GM12878 (cell line): Measurements from ENCODE around the gene BICRA. TPM values are rescaled to one million over a fixed set of nuclear protein-coding genes. Genes with fewer than 3 reads are reported as not detected.

Experiments used
- ATAC-seq: fragments of 200-7000 bp; cut with Tn5 transposase; 3 replicates; pipeline ENCODE4 v1.9.1; 2020; ENCODE audit warnings: mild to moderate bottlenecking, moderate library complexity
- BruUV-seq: library from RNA; stranded (reverse); fragments of 400-500 nt; replicated peaks from 2 replicates; lab custom pipeline; 2021; lab: Mats Ljungman, UMichigan
- CTCF ChIA-PET: fragments of 300-600 bp; sonication (Branson Sonifier 250); formaldehyde crosslinking; extraction: SDS; loops from one replicate; lab custom pipeline; 2021; ENCODE audit warnings: inconsistent platforms; lab: Yijun Ruan, JAX
- POLR2A ChIA-PET: fragments of 350-600 bp; formaldehyde crosslinking; extraction: SDS; loops from one replicate; lab custom pipeline; 2021; ENCODE audit warnings: inconsistent platforms; lab: Charles Lee
- RAD21 ChIA-PET: fragments of 300-600 bp; sonication (Branson Sonifier 250); formaldehyde crosslinking; loops from one replicate; lab custom pipeline; 2023; ENCODE audit warnings: antibody characterized with exemption; ENCODE audit not compliant: unreplicated experiment; lab: Charles Lee
- SMC1A ChIA-PET: fragments of 300-600 bp; sonication (Branson Sonifier 250); formaldehyde crosslinking; loops from one replicate; lab custom pipeline; 2023; ENCODE audit not compliant: unreplicated experiment, uncharacterized antibody; lab: Charles Lee
- DNase-seq: peaks from one replicate; pipeline ENCODE4 v3.0.0-alpha.2; 2011; ENCODE audit warnings: low read depth, low spot score
- FAIRE-seq: peaks from 3 replicates; lab custom pipeline; 2011; peaks lifted over from hg19 to GRCh38; lab: Jason Lieb, UNC
- H2AFZ ChIP-seq: 2 replicates; pipeline ENCODE4 v1.6.0; 2011; ENCODE audit warnings: low read depth, low read length, control low read depth; ENCODE audit not compliant: control insufficient read depth
- H3K27ac ChIP-seq: 2 replicates; pipeline ENCODE4 v1.5.1; 2011; ENCODE audit warnings: control low read depth; ENCODE audit not compliant: control insufficient read depth, insufficient read depth
- H3K27me3 ChIP-seq, 2 experiments: replicated peaks in 1 of 2; 2 replicates each; pipeline versions ENCODE4 v1.6.0 to v1.6.1; 2011; ENCODE audit warnings: low read length in 1 of 2; ENCODE audit not compliant: control insufficient read depth in 2 of 2, insufficient read depth in 2 of 2
- H3K36me3 ChIP-seq, 2 experiments: 2 replicates each; pipeline ENCODE4 v1.5.1; 2011; ENCODE audit warnings: low read length in 1 of 2; ENCODE audit not compliant: control insufficient read depth in 2 of 2, insufficient read depth in 2 of 2
- H3K4me1 ChIP-seq: 2 replicates; pipeline ENCODE4 v1.6.1; 2011; ENCODE audit warnings: mild to moderate bottlenecking, low read length, moderate library complexity, mixed read lengths; ENCODE audit not compliant: control insufficient read depth, insufficient read depth
- H3K4me2 ChIP-seq: 2 replicates; pipeline ENCODE4 v1.6.0; 2011; ENCODE audit warnings: control low read depth; ENCODE audit not compliant: control insufficient read depth, insufficient read depth
- H3K4me3 ChIP-seq: fragments of 200-600 bp; sonication (generic); 2 replicates; pipeline ENCODE4 v1.5.1; 2016
- H3K79me2 ChIP-seq: 2 replicates; pipeline ENCODE4 v1.6.0; 2011; ENCODE audit warnings: low read length; ENCODE audit not compliant: control insufficient read depth, insufficient read depth
- H3K9ac ChIP-seq: 2 replicates; pipeline ENCODE4 v1.8.0; 2011; ENCODE audit warnings: low read length, control low read depth, mixed read lengths; ENCODE audit not compliant: control insufficient read depth, insufficient read depth
- H3K9me3 ChIP-seq: replicated peaks from 3 replicates; pipeline ENCODE4 v1.5.1; 2011; ENCODE audit warnings: mild to moderate bottlenecking, low read length; ENCODE audit not compliant: control insufficient read depth, insufficient read depth
- H4K20me1 ChIP-seq: 2 replicates; pipeline ENCODE4 v1.6.0; 2011; ENCODE audit not compliant: control insufficient read depth, insufficient read depth
- BACH1 ChIP-seq: fragments of 450-650 bp; IDR thresholded peaks from 2 replicates; pipeline ENCODE4 v1.6.1; 2017; ENCODE audit warnings: mild to moderate bottlenecking, borderline replicate concordance
- CBX3 ChIP-seq: fragments of 200-600 bp; sonication (generic); IDR thresholded peaks from 2 replicates; pipeline ENCODE4 v1.6.1; 2016; ENCODE audit warnings: low read depth, borderline replicate concordance
- CHD4 ChIP-seq: fragments of 200-600 bp; sonication (generic); IDR thresholded peaks from 2 replicates; pipeline ENCODE4 v1.6.1; 2016; ENCODE audit warnings: mild to moderate bottlenecking
- CTCF ChIP-seq, 3 experiments: IDR thresholded peaks in 2 of 3; conservative IDR thresholded peaks in 1 of 3; 2 replicates each; pipeline ENCODE4 v1.5.1; 2011; ENCODE audit warnings: low read depth in 3 of 3, low read length in 3 of 3, mild to moderate bottlenecking in 3 of 3, control low read depth in 2 of 3, moderate library complexity in 2 of 3, inconsistent platforms in 1 of 3, mixed read lengths in 1 of 3; ENCODE audit not compliant: control insufficient read depth in 2 of 3, insufficient read depth in 1 of 3; ENCODE audit errors: extremely low read depth in 1 of 3
- E4F1 ChIP-seq: fragments of 450-650 bp; IDR thresholded peaks from 2 replicates; pipeline ENCODE4 v1.6.1; 2018; ENCODE audit warnings: borderline replicate concordance, mild to moderate bottlenecking; ENCODE audit not compliant: partially characterized antibody
- GATAD2B ChIP-seq: fragments of 450-650 bp; conservative IDR thresholded peaks from 2 replicates; pipeline ENCODE4 v1.6.1; 2017; ENCODE audit warnings: low read depth, mild to moderate bottlenecking, moderate library complexity
- HCFC1 ChIP-seq: fragments of 150-350 bp; IDR thresholded peaks from 2 replicates; pipeline ENCODE4 v1.6.1; 2014; ENCODE audit warnings: low read length
- KLF5 ChIP-seq: fragments of 450-650 bp; IDR thresholded peaks from 2 replicates; pipeline ENCODE4 v1.6.1; 2014; ENCODE audit warnings: mild to moderate bottlenecking; ENCODE audit not compliant: partially characterized antibody
- SIN3A ChIP-seq: IDR thresholded peaks from 2 replicates; pipeline ENCODE4 v1.6.1; 2012; ENCODE audit warnings: low read depth, low read length, improper control_type of control experiment
- SREBF2 ChIP-seq: IDR thresholded peaks from 2 replicates; pipeline ENCODE4 v1.6.1; 2012; ENCODE audit warnings: mild to moderate bottlenecking, low read length
- WGBS: methylation state at CpG from one replicate; pipeline ENCODE4 v1.1.6; 2016; ENCODE audit warnings: low lambda C conversion rate; ENCODE audit not compliant: insufficient replicate concordance, insufficient coverage; ENCODE audit errors: missing lambda C conversion rate; 5-methylcytosine and 5-hydroxymethylcytosine counted together
- in situ Hi-C: fragments of 300-500 bp; cut with MboI; formaldehyde crosslinking; loops from 9 replicates; pipeline ENCODE4 v1.14.3; 2018; ENCODE audit warnings: mixed read lengths
- intact Hi-C: fragments of 100-400 bp; cut with micrococcal nuclease; formaldehyde crosslinking; loops from one replicate; pipeline ENCODE4 v1.14.2; 2022; ENCODE audit not compliant: unreplicated experiment
- polyA plus RNA-seq, 11 experiments: library from polyadenylated mRNA; depleted of rRNA in 4 of 11; unstranded in 6 of 11; stranded (reverse) in 5 of 11; fragments of >200 nt; fragmentation: Nextera tagmentation in 4 of 11; fragmentation: Illumina TruSeq in 1 of 11; extraction: Ambion mirVana in 4 of 11; extraction: Trizol in 1 of 11; gene quantifications; 1 replicate in 1 of 11; 2 replicates in 10 of 11; pipeline versions ENCODE4 v1.2.1 to v1.2.3, GENCODE V29; 2011 to 2016; ENCODE audit warnings: inconsistent platforms in 2 of 11, missing spikeins in 2 of 11, low read depth in 1 of 11
- total RNA-seq, 4 experiments: library from RNA; depleted of rRNA in 3 of 4; stranded (reverse); fragments of >200 nt in 3 of 4; fragmentation: Illumina TruSeq in 1 of 4; extraction: Trizol in 1 of 4; gene quantifications; 2 replicates each; pipeline versions ENCODE4 v1.2.1 to v1.2.3, GENCODE V29; 2013 to 2021
- TF ChIP-seq, protein P1 (sequence below): fragments of 450-650 bp; IDR thresholded peaks from 2 replicates; pipeline ENCODE4 v1.6.1; 2016; ENCODE audit warnings: mild to moderate bottlenecking

Gene BICRA
- total and polyA plus RNA-seq, 10 of the 15 experiments (the other 5 are each of a cell fraction or from before 2014, with no cell fraction given): 0.11 to 15.3 (median 1.3) TPM

DNA sequence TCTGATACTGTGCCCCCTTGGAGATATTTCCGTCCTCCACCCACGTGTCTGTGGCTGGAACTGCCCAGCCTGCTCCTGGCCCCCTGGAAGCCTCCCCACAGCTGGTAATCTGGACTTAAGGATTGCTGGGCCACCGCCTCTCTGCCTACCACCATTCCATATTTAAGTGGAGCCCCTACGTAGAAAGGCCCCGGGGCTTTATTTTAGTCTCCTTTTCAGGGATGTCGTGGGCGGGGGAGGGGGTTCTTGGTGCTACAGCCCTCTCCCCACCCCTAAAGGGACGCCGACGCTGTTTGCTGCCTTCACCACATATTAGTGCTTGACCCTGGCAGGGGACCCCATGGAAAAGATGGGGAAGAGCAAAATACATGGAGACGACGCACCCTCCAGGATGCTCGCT is 133.7 kb downstream of the BICRA start:
- Histone ChIP-seq H3K4me3 (no peak overlapping the region), H3K36me3 (no peaks in the 10 kb centered on the region), H3K79me2 (peaks cover 20% of the 10 kb centered on the region), H3K9ac (no peak overlapping the region), H2AFZ (no peak overlapping the region), H3K9me3 (no peaks in the 10 kb centered on the region), H3K27me3 (no peaks in the 10 kb centered on the region), H3K4me1 (peaks cover 10% of the 10 kb centered on the region; the same call in 1 of the 2 replicates), H3K27ac (no peak overlapping the region), H3K4me2 (no peak overlapping the region), H4K20me1 (no peaks in the 10 kb centered on the region)
- WGBS: 68% methylated on average over 13 of the region's 13 CpGs
- ChIA-PET SMC1A (no interaction called here), RAD21 (no interaction called here), CTCF (interaction anchor here (4.1 kb wide), 1 partner anchor 31 kb away, joined by 15 read pairs; the partner anchor contains the start of gene EHD2), POLR2A (no interaction called here)
- no TSS peak for BruUV-seq
- FAIRE-seq (no peak), ATAC-seq (no peak), DNase-seq (no peak)
- intact Hi-C loops: no loop called here
- in situ Hi-C loops: no loop called here
- TF ChIP-seq, protein P1, sequence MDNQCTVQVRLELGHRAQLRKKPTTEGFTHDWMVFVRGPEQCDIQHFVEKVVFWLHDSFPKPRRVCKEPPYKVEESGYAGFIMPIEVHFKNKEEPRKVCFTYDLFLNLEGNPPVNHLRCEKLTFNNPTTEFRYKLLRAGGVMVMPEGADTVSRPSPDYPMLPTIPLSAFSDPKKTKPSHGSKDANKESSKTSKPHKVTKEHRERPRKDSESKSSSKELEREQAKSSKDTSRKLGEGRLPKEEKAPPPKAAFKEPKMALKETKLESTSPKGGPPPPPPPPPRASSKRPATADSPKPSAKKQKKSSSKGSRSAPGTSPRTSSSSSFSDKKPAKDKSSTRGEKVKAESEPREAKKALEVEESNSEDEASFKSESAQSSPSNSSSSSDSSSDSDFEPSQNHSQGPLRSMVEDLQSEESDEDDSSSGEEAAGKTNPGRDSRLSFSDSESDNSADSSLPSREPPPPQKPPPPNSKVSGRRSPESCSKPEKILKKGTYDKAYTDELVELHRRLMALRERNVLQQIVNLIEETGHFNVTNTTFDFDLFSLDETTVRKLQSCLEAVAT: no peak
- no peak for TF ChIP-seq BACH1
- no peak for TF ChIP-seq KLF5
- no peak for TF ChIP-seq SREBF2
- no peak for TF ChIP-seq CBX3
- TF ChIP-seq SIN3A: no peak
- no peak for TF ChIP-seq CTCF (IDR thresholded peaks at IDR 0.05 in 2 of 3, conservative IDR thresholded peaks at IDR 0.05 in 1 of 3; ENCODE audit: control insufficient read depth in 2 of 3, extremely low read depth in 1 of 3, insufficient read depth in 1 of 3, low read depth in 3 of 3, low read length in 3 of 3)
- TF ChIP-seq CHD4: no peak
- TF ChIP-seq GATAD2B: no peak
- TF ChIP-seq HCFC1: no peak
- no peak for TF ChIP-seq E4F1
